Measurements from ENCODE around the gene MYL10.

MYL10 gene

GRCh38 chr7:101622609-101623173 lies 6.4 kb downstream of the MYL10 start:
- Histone ChIP-seq H3K14ac (ENCODE audit: low read length in 2 of 2) (no peak overlapping the region), H3K23ac (ENCODE audit: low read length in 2 of 2) (no peak overlapping the region), H3K27ac (ENCODE audit: low read length, poor library complexity, severe bottlenecking) (no peak overlapping the region), H4K8ac (ENCODE audit: low read length) (no peak overlapping the region), H3K4me3 (ENCODE audit: insufficient read depth in 1 of 2, low read depth in 1 of 2, low read length in 2 of 2) (no peak overlapping the region), H4K91ac (ENCODE audit: low read length) (no peak overlapping the region), H3K4me2 (ENCODE audit: low read length, poor library complexity, severe bottlenecking) (no peak overlapping the region), H3K18ac (ENCODE audit: low read depth in 1 of 2, low read length in 2 of 2) (no peak overlapping the region), H2AK5ac (ENCODE audit: low read length, severe bottlenecking) (no peak overlapping the region), H2BK12ac (ENCODE audit: low read length in 2 of 2) (no peak overlapping the region), H2BK120ac (ENCODE audit: low read depth, low read length) (no peak overlapping the region), H2BK5ac (ENCODE audit: low read depth, low read length, poor library complexity, severe bottlenecking) (no peak overlapping the region), H3K9me3 (ENCODE audit: control insufficient read depth, low read length) (no peaks in the 10 kb centered on the region), H3K79me1 (replicated peaks; ENCODE audit: low read length, poor library complexity, severe bottlenecking) (no peaks in the 10 kb centered on the region), H3K4ac (ENCODE audit: low read depth in 1 of 2, low read length in 2 of 2) (no peak overlapping the region), H3K4me1 (ENCODE audit: control insufficient read depth, insufficient read depth, low read depth, low read length) (peaks cover 19% of the 10 kb centered on the region), H3K36me3 (ENCODE audit: control insufficient read depth in 1 of 2, insufficient read depth in 2 of 2, low read depth in 1 of 2, low read length in 2 of 2) (no peaks in the 10 kb centered on the region), H3K9ac (ENCODE audit: low read length) (no peak overlapping the region), H2BK15ac (ENCODE audit: low read depth, poor library complexity, severe bottlenecking) (no peak overlapping the region), H3K27me3 (ENCODE audit: control insufficient read depth in 1 of 2, insufficient read depth in 1 of 2, low read length in 2 of 2) (peaks cover 17 to 49% of the 10 kb centered on the region in 2 experiments), H2AFZ (ENCODE audit: low read depth, low read length) (no peak overlapping the region)
- 86% methylated on average over 15 of the region's 15 CpGs for WGBS
- no peak for DNase-seq

GRCh38 chr7:101620991-101621390 lies 8.1 kb downstream of the MYL10 start:
- Histone ChIP-seq H3K18ac (ENCODE audit: low read depth in 1 of 2, low read length in 2 of 2) (no peak overlapping the region), H3K9me3 (ENCODE audit: control insufficient read depth, low read length) (no peaks in the 10 kb centered on the region), H3K79me1 (replicated peaks; ENCODE audit: low read length, poor library complexity, severe bottlenecking) (no peaks in the 10 kb centered on the region), H2BK5ac (ENCODE audit: low read depth, low read length, poor library complexity, severe bottlenecking) (no peak overlapping the region), H3K27ac (ENCODE audit: low read length, poor library complexity, severe bottlenecking) (no peak overlapping the region), H2BK15ac (ENCODE audit: low read depth, poor library complexity, severe bottlenecking) (no peak overlapping the region), H3K36me3 (ENCODE audit: control insufficient read depth in 1 of 2, insufficient read depth in 2 of 2, low read depth in 1 of 2, low read length in 2 of 2) (no peaks in the 10 kb centered on the region), H2AK5ac (ENCODE audit: low read length, severe bottlenecking) (no peak overlapping the region), H3K4me1 (ENCODE audit: control insufficient read depth, insufficient read depth, low read depth, low read length) (peaks cover 19% of the 10 kb centered on the region), H3K27me3 (ENCODE audit: control insufficient read depth in 1 of 2, insufficient read depth in 1 of 2, low read length in 2 of 2) (peaks cover 15 to 53% of the 10 kb centered on the region in 2 experiments), H3K14ac (ENCODE audit: low read length in 2 of 2) (no peak overlapping the region), H2AFZ (ENCODE audit: low read depth, low read length) (no peak overlapping the region), H2BK12ac (ENCODE audit: low read length in 2 of 2) (no peak overlapping the region), H3K4me3 (ENCODE audit: insufficient read depth in 1 of 2, low read depth in 1 of 2, low read length in 2 of 2) (no peak overlapping the region), H3K4me2 (ENCODE audit: low read length, poor library complexity, severe bottlenecking) (no peak overlapping the region), H3K9ac (ENCODE audit: low read length) (no peak overlapping the region), H4K8ac (ENCODE audit: low read length) (no peak overlapping the region), H3K4ac (ENCODE audit: low read depth in 1 of 2, low read length in 2 of 2) (no peak overlapping the region), H3K23ac (ENCODE audit: low read length in 2 of 2) (no peak overlapping the region), H4K91ac (ENCODE audit: low read length) (no peak overlapping the region), H2BK120ac (ENCODE audit: low read depth, low read length) (no peak overlapping the region)
- DNase-seq, result no peak
- WGBS, result 87% methylated on average over 9 of the region's 10 CpGs

- Histone ChIP-seq H2BK5ac (ENCODE audit: low read depth, low read length, poor library complexity, severe bottlenecking) (no peak overlapping the region), H3K4ac (ENCODE audit: low read depth in 1 of 2, low read length in 2 of 2) (no peak overlapping the region), H3K4me2 (ENCODE audit: low read length, poor library complexity, severe bottlenecking) (no peak overlapping the region), H2AFZ (ENCODE audit: low read depth, low read length) (no peak overlapping the region), H4K91ac (ENCODE audit: low read length) (no peak overlapping the region), H3K23ac (ENCODE audit: low read length in 2 of 2) (no peak overlapping the region), H4K8ac (ENCODE audit: low read length) (no peak overlapping the region), H3K9me3 (ENCODE audit: control insufficient read depth, low read length) (no peaks in the 10 kb centered on the region), H2AK5ac (ENCODE audit: low read length, severe bottlenecking) (no peak overlapping the region), H2BK15ac (ENCODE audit: low read depth, poor library complexity, severe bottlenecking) (no peak overlapping the region), H3K4me1 (ENCODE audit: control insufficient read depth, insufficient read depth, low read depth, low read length) (peaks cover 19% of the 10 kb centered on the region), H3K14ac (ENCODE audit: low read length in 2 of 2) (no peak overlapping the region), H3K9ac (ENCODE audit: low read length) (no peak overlapping the region), H3K79me1 (replicated peaks; ENCODE audit: low read length, poor library complexity, severe bottlenecking) (no peaks in the 10 kb centered on the region), H3K18ac (ENCODE audit: low read depth in 1 of 2, low read length in 2 of 2) (no peak overlapping the region), H3K4me3 (ENCODE audit: insufficient read depth in 1 of 2, low read depth in 1 of 2, low read length in 2 of 2) (no peak overlapping the region), H2BK120ac (ENCODE audit: low read depth, low read length) (no peak overlapping the region), H3K36me3 (ENCODE audit: control insufficient read depth in 1 of 2, insufficient read depth in 2 of 2, low read depth in 1 of 2, low read length in 2 of 2) (no peaks in the 10 kb centered on the region), H2BK12ac (ENCODE audit: low read length in 2 of 2) (no peak overlapping the region), H3K27ac (ENCODE audit: low read length, poor library complexity, severe bottlenecking) (no peak overlapping the region), H3K27me3 (ENCODE audit: control insufficient read depth in 1 of 2, insufficient read depth in 1 of 2, low read length in 2 of 2) (peaks cover 17 to 49% of the 10 kb centered on the region in 2 experiments)
- 86% methylated on average over 4 of the region's 4 CpGs for WGBS
- DNase-seq, result no peak
These were observed 8.7 kb downstream of the MYL10 start for GRCh38 chr7:101620395-101620794.

- H3K36me3 ChIP-seq (ENCODE audit: control insufficient read depth in 1 of 2, insufficient read depth in 2 of 2, low read depth in 1 of 2, low read length in 2 of 2), result no peaks in the 10 kb centered on the region
- H3K79me1 ChIP-seq (replicated peaks; ENCODE audit: low read length, poor library complexity, severe bottlenecking), result no peaks in the 10 kb centered on the region
- H3K4me3 ChIP-seq (ENCODE audit: insufficient read depth in 1 of 2, low read depth in 1 of 2, low read length in 2 of 2), result no peak overlapping the region
- no peak overlapping the region for H4K8ac ChIP-seq (ENCODE audit: low read length)
- H2BK120ac ChIP-seq (ENCODE audit: low read depth, low read length), result no peak overlapping the region
- 67% methylated on average over 8 of the region's 8 CpGs for whole genome bisulfite sequencing
- no peak overlapping the region for H2BK5ac ChIP-seq (ENCODE audit: low read depth, low read length, poor library complexity, severe bottlenecking)
- H3K23ac ChIP-seq (ENCODE audit: low read length in 2 of 2), result no peak overlapping the region
- no peak overlapping the region for H3K27ac ChIP-seq (ENCODE audit: low read length, poor library complexity, severe bottlenecking)
- no peak overlapping the region for H2BK15ac ChIP-seq (ENCODE audit: low read depth, poor library complexity, severe bottlenecking)
- no peak overlapping the region for H3K4me2 ChIP-seq (ENCODE audit: low read length, poor library complexity, severe bottlenecking)
- no peak overlapping the region for H3K14ac ChIP-seq (ENCODE audit: low read length in 2 of 2)
- H3K9me3 ChIP-seq (ENCODE audit: control insufficient read depth, low read length), result no peaks in the 10 kb centered on the region
- peaks cover 7 to 45% of the 10 kb centered on the region in 2 experiments for H3K27me3 ChIP-seq (ENCODE audit: control insufficient read depth in 1 of 2, insufficient read depth in 1 of 2, low read length in 2 of 2)
- H3K4ac ChIP-seq (ENCODE audit: low read depth in 1 of 2, low read length in 2 of 2), result no peak overlapping the region
- H2AK5ac ChIP-seq (ENCODE audit: low read length, severe bottlenecking), result no peak overlapping the region
- no peak overlapping the region for H2AFZ ChIP-seq (ENCODE audit: low read depth, low read length)
- H3K18ac ChIP-seq (ENCODE audit: low read depth in 1 of 2, low read length in 2 of 2), result no peak overlapping the region
- DNase-seq, result no peak
- no peak overlapping the region for H4K91ac ChIP-seq (ENCODE audit: low read length)
- peak overlapping the region; percentile 54 for H3K9ac ChIP-seq (ENCODE audit: low read length)
- peaks cover 17% of the 10 kb centered on the region for H3K4me1 ChIP-seq (ENCODE audit: control insufficient read depth, insufficient read depth, low read depth, low read length)
- H2BK12ac ChIP-seq (ENCODE audit: low read length in 2 of 2), result no peak overlapping the region
These were observed 10.2 kb downstream of the MYL10 start for GRCh38 chr7:101618916-101619315.

Measured in mesenchymal stem cell (in vitro differentiated cells and primary cell).